ENCODE measurements around the gene CXCL8.

- TF ChIP-seq CTCF (IDR thresholded peaks at IDR 0.05), result no peak
- no peak for TF ChIP-seq EZH2phosphoT487 (IDR thresholded peaks at IDR 0.05)
Observed at GRCh38 chr4:73743795-73744194, 3.4 kb downstream of the CXCL8 start.

All from neural progenitor cell (in vitro differentiated cells).